ENCODE measurements around the gene AGO4. TPM values are rescaled to one million over a fixed set of nuclear protein-coding genes. Genes with fewer than 3 reads are reported as not detected.

AGO4 gene
- total RNA-seq, 4 donors from 2014 or later: 18.1 to 23.6 (median 18.7) TPM

DNA sequence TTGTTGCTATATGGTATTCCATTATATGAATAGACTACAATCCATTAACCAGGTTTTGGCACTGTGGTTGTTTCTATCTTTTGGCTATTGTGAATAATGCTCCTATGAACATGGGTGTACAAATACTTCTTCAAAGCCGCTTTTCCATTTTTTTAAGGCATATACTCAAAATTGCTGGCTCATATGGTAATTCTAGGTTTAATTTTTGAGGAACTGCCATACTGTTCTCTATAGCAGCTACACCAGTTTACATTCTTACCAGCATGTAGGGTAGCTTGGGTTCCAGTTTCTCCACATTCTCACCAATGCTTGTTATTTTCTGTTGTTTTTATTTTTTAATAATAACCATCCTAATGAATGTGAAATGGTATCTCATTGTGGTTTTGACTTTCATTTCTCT lies 55.3 kb downstream of the AGO4 start:
- TF ChIP-seq, protein P1, sequence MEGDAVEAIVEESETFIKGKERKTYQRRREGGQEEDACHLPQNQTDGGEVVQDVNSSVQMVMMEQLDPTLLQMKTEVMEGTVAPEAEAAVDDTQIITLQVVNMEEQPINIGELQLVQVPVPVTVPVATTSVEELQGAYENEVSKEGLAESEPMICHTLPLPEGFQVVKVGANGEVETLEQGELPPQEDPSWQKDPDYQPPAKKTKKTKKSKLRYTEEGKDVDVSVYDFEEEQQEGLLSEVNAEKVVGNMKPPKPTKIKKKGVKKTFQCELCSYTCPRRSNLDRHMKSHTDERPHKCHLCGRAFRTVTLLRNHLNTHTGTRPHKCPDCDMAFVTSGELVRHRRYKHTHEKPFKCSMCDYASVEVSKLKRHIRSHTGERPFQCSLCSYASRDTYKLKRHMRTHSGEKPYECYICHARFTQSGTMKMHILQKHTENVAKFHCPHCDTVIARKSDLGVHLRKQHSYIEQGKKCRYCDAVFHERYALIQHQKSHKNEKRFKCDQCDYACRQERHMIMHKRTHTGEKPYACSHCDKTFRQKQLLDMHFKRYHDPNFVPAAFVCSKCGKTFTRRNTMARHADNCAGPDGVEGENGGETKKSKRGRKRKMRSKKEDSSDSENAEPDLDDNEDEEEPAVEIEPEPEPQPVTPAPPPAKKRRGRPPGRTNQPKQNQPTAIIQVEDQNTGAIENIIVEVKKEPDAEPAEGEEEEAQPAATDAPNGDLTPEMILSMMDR (IDR thresholded peaks at IDR 0.05; ENCODE audit: low read depth): no peak

DNA sequence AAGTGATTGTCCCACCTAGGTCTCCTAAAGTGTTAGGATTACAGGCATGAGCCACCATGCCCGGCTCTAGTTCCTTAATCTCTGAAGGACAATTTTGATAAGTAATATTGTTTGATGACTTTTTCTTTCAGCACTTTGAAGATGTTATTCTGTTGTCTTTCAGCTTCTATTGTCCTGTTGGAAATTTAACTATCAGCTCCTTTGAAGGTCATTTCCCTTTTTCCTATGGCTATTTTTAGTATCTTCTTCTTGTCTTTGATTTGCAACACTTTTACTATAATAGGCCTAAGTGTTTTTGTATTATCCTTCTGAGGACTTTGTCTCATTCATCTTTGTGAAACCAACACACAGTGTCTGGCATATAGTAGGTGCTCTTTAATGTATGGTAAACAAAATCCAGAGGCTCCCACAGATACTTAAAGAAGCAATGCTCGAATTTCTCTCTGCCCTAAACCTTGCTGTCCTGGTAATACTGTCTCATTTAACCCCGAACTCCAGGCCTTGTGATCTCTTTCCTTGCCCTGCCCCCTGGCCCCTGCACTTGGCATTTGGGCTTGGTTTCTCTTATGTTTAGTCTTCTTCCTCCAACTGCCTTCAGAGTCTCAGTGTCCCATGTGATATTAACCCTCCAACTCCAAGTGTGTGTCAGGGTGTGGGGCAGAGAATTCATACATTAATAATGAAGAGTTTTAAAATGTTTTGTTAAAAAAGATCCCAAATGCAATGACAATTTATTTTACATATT lies 56.2 kb downstream of the AGO4 start:
- TF ChIP-seq, protein P1 (IDR thresholded peaks at IDR 0.05; ENCODE audit: low read depth): no peak

DNA sequence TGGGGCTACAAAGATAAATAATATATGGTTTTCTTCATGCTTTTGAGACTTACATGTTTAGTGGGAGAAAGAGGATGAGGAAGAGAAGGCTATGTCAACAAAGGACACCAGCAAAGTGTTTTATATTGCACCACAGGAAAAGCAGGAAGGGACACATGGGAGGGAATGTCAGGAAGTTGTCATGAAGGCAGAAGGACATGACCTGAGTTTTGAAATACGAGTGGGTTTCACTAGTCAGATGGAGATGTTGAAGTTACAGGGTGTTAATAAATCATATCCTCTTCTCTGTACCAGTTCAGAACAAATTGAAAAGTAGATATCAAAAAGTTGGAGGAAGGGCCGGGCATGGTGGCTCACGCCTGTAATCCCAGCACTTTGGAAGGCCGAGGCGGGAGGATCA lies 57.0 kb downstream of the AGO4 start:
- TF ChIP-seq, protein P1 (IDR thresholded peaks at IDR 0.05; ENCODE audit: low read depth): no peak

DNA sequence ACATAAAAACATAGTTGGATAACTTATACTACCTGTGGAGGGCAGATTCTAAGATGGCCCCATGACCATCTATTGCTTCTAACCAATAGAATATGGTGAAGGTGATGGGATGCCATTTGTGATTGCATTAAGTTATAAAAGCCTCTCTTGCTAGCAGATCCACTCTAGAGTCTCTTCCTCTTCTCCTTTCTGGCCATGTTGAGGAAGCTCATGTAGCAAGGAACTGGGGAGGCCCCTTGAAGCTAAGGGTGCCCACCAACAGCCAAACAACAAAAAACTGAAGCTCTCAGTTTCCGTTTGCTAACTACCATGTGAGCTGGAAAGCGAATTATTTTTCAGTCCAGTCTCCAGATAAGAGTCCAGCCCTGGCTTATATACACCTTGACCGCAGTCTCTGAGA lies 59.2 kb downstream of the AGO4 start:
- TF ChIP-seq, protein P1 (IDR thresholded peaks at IDR 0.05; ENCODE audit: low read depth): no peak

DNA sequence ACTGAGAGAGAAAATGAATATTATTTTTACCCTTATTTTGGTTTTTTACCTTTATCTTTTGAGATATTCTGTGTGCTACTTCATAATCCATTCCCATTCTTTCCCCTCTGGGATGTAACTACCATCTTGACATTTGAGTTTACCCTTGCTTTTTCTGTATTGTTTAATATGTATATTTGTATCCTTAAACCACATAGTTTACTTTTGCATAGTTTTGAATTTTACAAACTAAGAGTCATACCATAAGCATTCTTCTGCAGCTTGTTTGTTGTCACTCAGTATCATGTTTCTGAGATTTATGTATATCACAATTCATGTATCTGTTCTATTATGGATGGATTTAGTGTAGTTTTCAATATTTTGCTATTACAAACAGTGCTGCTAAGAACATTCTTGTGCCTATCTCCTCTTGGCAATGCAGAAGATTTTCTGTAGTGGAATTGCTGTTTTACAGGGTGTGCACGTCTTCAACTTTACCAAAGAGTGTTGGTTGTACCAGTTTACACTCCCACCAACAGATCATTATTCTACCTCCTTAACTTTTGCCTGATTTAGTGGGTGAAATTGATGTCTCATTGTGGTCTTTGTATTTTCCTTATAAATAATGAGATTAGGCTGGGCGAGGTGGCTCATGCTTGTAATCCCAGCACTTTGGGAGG lies 63.0 kb downstream of the AGO4 start:
- TF ChIP-seq, protein P1 (IDR thresholded peaks at IDR 0.05; ENCODE audit: low read depth): no peak

DNA sequence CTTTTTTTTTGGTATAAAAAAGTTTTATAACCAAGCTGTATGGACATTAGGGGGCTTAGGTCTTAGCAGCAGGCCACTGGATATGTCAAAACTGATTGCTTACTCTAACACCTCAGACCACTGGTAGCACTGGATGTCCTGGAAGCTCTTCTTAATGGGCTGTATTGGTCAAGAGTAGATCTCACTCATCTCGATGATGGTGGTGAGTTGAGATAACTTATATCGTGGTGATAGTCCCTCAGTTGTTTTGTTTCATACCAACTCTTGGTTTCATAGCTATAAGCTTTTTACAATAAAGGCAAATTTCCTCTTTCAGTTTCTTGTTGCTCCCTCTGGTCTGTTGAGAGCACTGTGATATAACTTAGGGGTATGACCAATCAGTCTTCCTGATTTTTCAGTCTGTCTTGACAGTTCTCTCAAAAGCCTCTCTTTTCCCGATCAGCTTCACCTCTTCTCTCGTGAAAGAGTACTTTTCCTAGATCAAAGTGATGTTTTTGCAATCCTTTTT lies 65.5 kb downstream of the AGO4 start:
- TF ChIP-seq, protein P1 (IDR thresholded peaks at IDR 0.05; ENCODE audit: low read depth): no peak

DNA sequence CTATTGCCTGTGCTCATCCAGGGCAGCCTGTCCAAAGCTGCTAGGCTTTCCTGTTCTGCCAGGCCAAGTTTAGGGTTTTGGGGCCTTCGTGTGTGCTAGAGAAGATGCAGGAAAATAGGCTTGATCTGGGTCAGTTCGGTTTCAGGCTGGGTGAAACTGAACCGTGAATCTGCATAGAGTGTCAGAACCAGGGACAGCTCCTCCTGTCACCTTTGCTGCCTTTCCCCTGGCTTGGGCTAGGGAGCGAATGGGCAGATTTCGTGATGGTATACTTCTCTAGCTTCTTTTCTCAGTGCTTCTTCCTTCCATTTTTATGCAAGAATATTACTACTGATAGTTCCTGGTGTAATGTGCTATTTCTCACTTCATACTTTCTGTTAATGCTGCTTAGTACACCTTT lies 69.2 kb downstream of the AGO4 start:
- TF ChIP-seq, protein P1 (IDR thresholded peaks at IDR 0.05; ENCODE audit: low read depth): no peak

Data from subcutaneous adipose tissue (tissue), 4 donors.